Subcutaneous abdominal adipose tissue (tissue), 5 donors: ENCODE data around the gene PAM.

Source experiments
- H3K27ac ChIP-seq: one replicate; pipeline ENCODE4 v1.7.0; 2013; ENCODE audit warnings: low read depth, mild to moderate bottlenecking, inconsistent platforms, low read length, moderate library complexity
- H3K27me3 ChIP-seq, 5 donors: one replicate each; pipeline ENCODE4 v1.7.0; 2013; ENCODE audit warnings: low read length in 5 of 5, inconsistent platforms in 1 of 5; ENCODE audit not compliant: control insufficient read depth in 5 of 5, insufficient read depth in 4 of 5
- H3K36me3 ChIP-seq, 5 donors: one replicate each; pipeline ENCODE4 v1.7.0; 2013; ENCODE audit warnings: low read length in 5 of 5; ENCODE audit not compliant: control insufficient read depth in 5 of 5, insufficient read depth in 5 of 5
- H3K4me1 ChIP-seq, 5 donors: one replicate each; pipeline ENCODE4 v1.7.0; 2013; ENCODE audit warnings: low read length in 5 of 5, mild to moderate bottlenecking in 3 of 5, moderate library complexity in 1 of 5; ENCODE audit not compliant: control insufficient read depth in 5 of 5, insufficient read depth in 5 of 5
- H3K4me3 ChIP-seq, 5 donors: one replicate each; pipeline ENCODE4 v1.7.0; 2013; ENCODE audit warnings: low read length in 5 of 5, low read depth in 1 of 5
- H3K9ac ChIP-seq, 5 donors: one replicate each; pipeline ENCODE4 v1.7.0; 2013; ENCODE audit warnings: low read length in 5 of 5, mild to moderate bottlenecking in 4 of 5, moderate library complexity in 3 of 5
- H3K9me3 ChIP-seq, 5 donors: one replicate each; pipeline ENCODE4 v1.7.0; 2013; ENCODE audit warnings: low read length in 5 of 5; ENCODE audit not compliant: control insufficient read depth in 5 of 5
- donor health status: healthy.
- donor health status: healthy.
- donor health status: healthy.
- donor health status: healthy.
- donor health status: healthy.

Gene PAM

DNA sequence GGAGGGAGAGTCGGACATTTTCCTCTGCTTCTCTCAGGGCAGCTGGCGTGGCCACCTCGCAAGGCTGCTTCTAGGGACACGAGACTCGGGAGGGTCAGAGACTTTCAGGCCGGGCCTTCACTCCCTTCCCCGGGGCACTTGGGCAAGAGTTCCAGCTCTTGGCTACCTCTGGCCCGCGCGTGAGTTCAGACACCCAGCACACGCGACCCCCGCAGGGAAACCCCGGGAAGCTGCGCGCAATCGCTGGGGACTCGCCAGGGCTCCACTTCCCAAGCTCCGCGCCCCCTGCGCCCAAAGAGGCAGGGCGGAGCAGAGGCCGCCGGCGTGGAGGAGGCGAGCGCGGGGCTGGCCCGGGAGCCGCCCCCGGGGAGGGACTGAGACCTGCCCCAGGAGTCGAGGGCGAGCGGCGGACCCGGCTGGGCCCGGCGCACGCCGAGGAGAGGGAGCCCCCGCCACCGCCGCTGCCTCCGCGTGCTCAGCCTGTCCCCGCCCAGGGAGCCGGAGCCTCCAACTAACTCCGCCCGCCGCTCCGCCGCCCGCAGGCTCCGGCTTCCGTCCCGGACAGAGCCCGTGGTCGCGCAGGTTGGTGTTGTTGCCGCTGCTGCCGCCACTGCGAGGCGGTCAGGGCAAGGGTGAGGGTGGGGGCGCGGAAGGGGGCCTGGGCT lies at the start of gene PAM:
Gene PAM (plus strand): TSS at position 539 of the 665 bp plus-strand sequence. CDS start 110,891 bp downstream, outside the sequence.
- Histone ChIP-seq H3K9me3 (no peaks in the 10 kb centered on the region), H3K27ac (peak within 1 kb of the TSS; percentile 77), H3K27me3 (no peaks in the 10 kb centered on the region), H3K36me3 (no peaks in the 10 kb centered on the region), H3K4me3 (peak within 1 kb of the TSS; percentile 94 to 98 (median 95)), H3K4me1 (peaks cover 0 to 37% (median 26%) of the 10 kb centered on the region in 5 donors), H3K9ac (peak within 1 kb of the TSS; percentile 95 to 96 (median 96))

DNA sequence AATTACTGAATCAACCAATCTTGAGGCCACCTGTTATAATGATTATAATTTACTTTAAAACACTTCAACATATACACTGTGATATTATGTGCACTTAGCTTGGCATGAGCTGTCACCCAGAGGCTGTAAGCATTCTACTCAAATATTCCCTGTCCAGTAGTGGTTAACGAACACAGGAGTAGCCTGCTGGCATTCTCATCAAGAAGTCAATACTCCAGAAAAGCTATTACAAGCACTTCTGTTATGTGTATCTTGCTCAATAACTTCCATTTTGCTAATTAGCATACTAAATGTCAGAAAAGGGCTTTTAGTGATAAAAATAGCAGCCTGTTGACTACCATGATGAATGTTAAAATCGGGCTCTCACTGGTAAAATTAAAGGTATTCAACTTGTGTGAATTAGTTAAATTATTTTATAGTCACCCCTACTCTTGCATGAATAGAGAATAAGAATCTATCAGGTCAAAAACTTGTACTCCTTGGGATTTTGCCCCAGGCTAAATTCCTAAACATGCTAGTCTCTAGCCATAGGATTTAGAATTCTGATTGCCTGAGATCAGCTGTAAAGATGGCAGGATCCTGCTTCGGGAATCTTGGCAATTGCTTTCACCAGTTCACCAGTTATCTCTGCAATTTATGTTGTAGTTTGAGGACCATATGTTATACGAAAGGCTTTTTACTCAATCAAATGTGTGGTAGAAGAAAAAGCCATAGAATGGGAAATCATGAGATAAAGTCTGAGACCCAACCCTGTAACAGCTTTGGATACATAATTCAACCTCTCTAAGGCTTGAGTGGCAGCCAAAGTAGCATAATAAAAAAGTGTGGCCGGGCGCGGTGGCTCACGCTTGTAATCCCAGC lies 43.4 kb upstream of the PAM start:
- Histone ChIP-seq H3K27me3 (no peaks in the 10 kb centered on the region), H3K9ac (no peak overlapping the region), H3K36me3 (no peaks in the 10 kb centered on the region), H3K4me3 (no peak overlapping the region), H3K27ac (no peak overlapping the region), H3K9me3 (no peaks in the 10 kb centered on the region), H3K4me1 (peaks cover 0 to 10% (median 3%) of the 10 kb centered on the region in 5 donors)

- no peaks in the 10 kb centered on the region for H3K27me3 ChIP-seq
- H3K4me1 ChIP-seq, result peaks cover 0 to 10% (median 3%) of the 10 kb centered on the region in 5 donors
- no peaks in the 10 kb centered on the region for H3K36me3 ChIP-seq
- no peak overlapping the region for H3K9ac ChIP-seq
- no peak overlapping the region for H3K27ac ChIP-seq
- H3K9me3 ChIP-seq, result no peaks in the 10 kb centered on the region
- H3K4me3 ChIP-seq, result no peak overlapping the region
Observed at GRCh38 chr5:102713278-102713677, 41.8 kb upstream of the PAM start.

DNA sequence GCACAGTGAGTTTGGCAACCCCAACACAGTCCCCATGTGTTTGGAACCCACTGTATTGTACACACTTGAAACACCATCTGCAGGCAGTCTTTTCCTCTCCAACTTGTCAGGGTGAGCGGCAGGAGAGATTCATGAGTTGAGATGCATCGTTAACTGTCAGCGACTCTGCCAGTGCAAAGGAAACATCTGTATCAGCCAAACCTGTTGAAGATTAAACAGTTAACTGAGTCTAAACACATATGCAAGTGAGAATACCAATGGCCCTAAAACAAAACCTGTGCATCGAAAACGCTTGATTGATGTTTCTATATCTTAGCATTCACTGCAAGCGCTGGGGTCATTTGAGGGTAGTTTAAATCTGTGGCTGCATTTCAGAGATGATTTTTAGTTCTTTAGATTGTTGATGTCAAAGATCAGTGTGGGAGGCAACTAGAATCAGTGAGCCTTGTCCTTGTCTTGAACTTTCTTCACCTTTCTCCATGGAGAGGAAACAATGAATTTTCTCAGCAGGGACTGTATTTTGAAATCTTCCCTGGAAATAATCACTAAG lies 41.3 kb upstream of the PAM start:
- Histone ChIP-seq H3K4me1 (peaks cover 0 to 10% (median 3%) of the 10 kb centered on the region in 5 donors), H3K27ac (no peak overlapping the region), H3K4me3 (no peak overlapping the region), H3K9ac (no peak overlapping the region), H3K27me3 (no peaks in the 10 kb centered on the region), H3K9me3 (no peaks in the 10 kb centered on the region), H3K36me3 (no peaks in the 10 kb centered on the region)

- H3K27me3 ChIP-seq, result no peaks in the 10 kb centered on the region
- no peak overlapping the region for H3K4me3 ChIP-seq
- H3K27ac ChIP-seq, result no peak overlapping the region
- H3K9ac ChIP-seq, result no peak overlapping the region
- no peaks in the 10 kb centered on the region for H3K9me3 ChIP-seq
- H3K4me1 ChIP-seq, result peaks cover 0 to 12% (median 3%) of the 10 kb centered on the region in 5 donors
- H3K36me3 ChIP-seq, result no peaks in the 10 kb centered on the region
Observed at GRCh38 chr5:102715082-102715807, 39.9 kb upstream of the PAM start.

DNA sequence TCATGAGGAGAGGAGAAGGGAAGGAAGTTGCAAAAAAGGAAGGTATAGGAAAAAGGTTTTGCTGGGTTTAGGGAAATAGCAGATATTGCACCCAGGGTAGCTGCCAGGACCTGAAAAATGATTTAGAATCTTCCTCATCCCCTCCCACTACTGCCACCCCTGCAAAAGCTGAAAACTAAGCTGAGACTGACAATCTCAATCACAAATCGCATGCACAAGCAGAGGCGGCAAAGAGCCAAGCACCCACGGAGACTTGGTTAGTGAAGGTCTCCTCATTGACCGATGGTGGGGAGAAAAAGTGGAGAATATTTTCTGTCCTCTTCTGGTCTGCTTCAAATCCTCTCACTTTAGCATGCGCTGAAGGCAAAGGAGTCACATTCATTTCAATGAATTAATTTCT lies 39.1 kb upstream of the PAM start:
- no peaks in the 10 kb centered on the region for H3K27me3 ChIP-seq
- no peak overlapping the region for H3K9ac ChIP-seq
- no peak overlapping the region for H3K27ac ChIP-seq
- H3K4me1 ChIP-seq, result peaks cover 0 to 16% (median 3%) of the 10 kb centered on the region in 5 donors
- no peaks in the 10 kb centered on the region for H3K9me3 ChIP-seq
- no peak overlapping the region for H3K4me3 ChIP-seq
- no peaks in the 10 kb centered on the region for H3K36me3 ChIP-seq

DNA sequence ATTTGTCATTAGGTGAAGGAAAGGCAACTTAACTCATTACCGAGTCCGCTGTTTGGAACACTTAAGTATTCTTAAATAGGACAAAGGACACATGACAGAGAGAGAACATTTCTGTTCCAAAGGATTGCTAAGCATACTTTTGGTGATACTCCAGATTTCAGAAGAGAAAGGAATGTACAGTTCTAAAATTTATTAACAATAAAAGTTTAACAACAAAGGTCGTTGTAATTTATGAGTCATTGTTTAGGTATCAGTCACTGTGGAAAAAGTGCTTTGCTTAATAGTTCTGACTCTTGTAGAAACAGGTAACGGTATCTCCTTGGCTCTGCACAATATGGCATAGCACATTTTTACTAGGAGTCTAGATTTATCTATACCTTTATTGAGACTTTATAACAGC lies 36.3 kb upstream of the PAM start:
- no peak overlapping the region for H3K27ac ChIP-seq
- H3K4me3 ChIP-seq, result no peak overlapping the region
- no peaks in the 10 kb centered on the region for H3K27me3 ChIP-seq

GRCh38 chr5:102719886-102720285 lies 35.2 kb upstream of the PAM start:
- H3K4me3 ChIP-seq, result no peak overlapping the region
- H3K4me1 ChIP-seq, result peaks cover 0 to 20% (median 0%) of the 10 kb centered on the region in 5 donors
- no peak overlapping the region for H3K9ac ChIP-seq
- H3K27me3 ChIP-seq, result no peaks in the 10 kb centered on the region
- no peaks in the 10 kb centered on the region for H3K36me3 ChIP-seq
- no peak overlapping the region for H3K27ac ChIP-seq
- H3K9me3 ChIP-seq, result no peaks in the 10 kb centered on the region

More for the DNA sequence above, 36.3 kb upstream of the PAM start:
- Histone ChIP-seq H3K9me3 (no peaks in the 10 kb centered on the region), H3K9ac (no peak overlapping the region), H3K4me1 (peaks cover 0 to 20% (median under 1%) of the 10 kb centered on the region in 5 donors), H3K36me3 (no peaks in the 10 kb centered on the region)

DNA sequence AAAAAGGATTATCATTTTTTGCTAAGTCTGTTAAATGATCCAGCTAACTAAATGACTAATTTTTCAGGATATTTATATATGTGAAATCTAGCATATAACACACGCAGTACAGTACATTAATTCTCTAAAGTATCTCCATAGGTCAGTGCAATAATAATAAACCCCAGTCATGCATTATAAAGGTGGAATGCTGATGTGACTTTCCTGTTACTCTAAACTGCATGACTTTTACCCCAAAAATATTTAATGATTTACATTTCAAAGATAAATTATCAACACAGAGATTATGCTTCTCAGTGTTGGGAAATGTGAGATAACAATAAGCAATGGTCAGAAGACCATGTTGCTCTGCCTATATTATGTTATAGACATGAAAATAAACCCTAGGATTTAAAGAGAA lies 34.1 kb upstream of the PAM start:
- H3K36me3 ChIP-seq, result no peaks in the 10 kb centered on the region
- H3K27me3 ChIP-seq, result no peaks in the 10 kb centered on the region
- H3K27ac ChIP-seq, result no peak overlapping the region
- peaks cover 0 to 17% (median 0%) of the 10 kb centered on the region in 5 donors for H3K4me1 ChIP-seq
- no peak overlapping the region for H3K4me3 ChIP-seq
- no peak overlapping the region for H3K9ac ChIP-seq
- no peaks in the 10 kb centered on the region for H3K9me3 ChIP-seq
